HepG2 (cell line): Measurements from ENCODE around the gene CD6.

Source experiments
- ADNP ChIP-seq: sonication (generic); formaldehyde crosslinking; IDR thresholded peaks from 2 replicates; pipeline ENCODE4 v1.4.0; 2020; ENCODE audit warnings: missing genetic modification reagents
- ATF4 ChIP-seq, 2 experiments: fragments of 450-650 bp in 1 of 2; sonication (generic) in 1 of 2; formaldehyde crosslinking; IDR thresholded peaks; 2 replicates each; pipeline versions ENCODE4 v1.5.0 to v1.8.0; 2020 to 2022; ENCODE audit warnings: mild to moderate bottlenecking in 1 of 2, missing genetic modification reagents in 1 of 2
- CTCF ChIP-seq: sonication (generic); formaldehyde crosslinking; IDR thresholded peaks from 2 replicates; pipeline ENCODE4 v1.5.0; 2020; ENCODE audit warnings: mild to moderate bottlenecking, missing genetic modification reagents, moderate library complexity
- NCOA2 ChIP-seq: sonication (generic); formaldehyde crosslinking; IDR thresholded peaks from 2 replicates; pipeline ENCODE4 v1.8.0; 2022; ENCODE audit warnings: inconsistent platforms
- NR3C1 ChIP-seq: sonication (generic); formaldehyde crosslinking; IDR thresholded peaks from 2 replicates; pipeline ENCODE4 v1.4.0; 2020; ENCODE audit warnings: missing genetic modification reagents
- PREB ChIP-seq: sonication (generic); formaldehyde crosslinking; IDR thresholded peaks from 2 replicates; pipeline ENCODE4 v1.4.0; 2020; ENCODE audit warnings: missing genetic modification reagents
- RAD21 ChIP-seq: fragments of 450-650 bp; formaldehyde crosslinking; IDR thresholded peaks from 2 replicates; pipeline ENCODE4 v1.5.0; 2020; ENCODE audit warnings: mild to moderate bottlenecking
- SOX6 ChIP-seq, 2 experiments: fragments of 450-650 bp in 1 of 2; sonication (generic) in 1 of 2; formaldehyde crosslinking in 1 of 2; IDR thresholded peaks; 2 replicates each; pipeline versions ENCODE4 v1.4.0 to v1.6.1; 2017 to 2020; ENCODE audit warnings: antibody characterized with exemption in 1 of 2, mild to moderate bottlenecking in 1 of 2, missing genetic modification reagents in 1 of 2
- TBX3 ChIP-seq: fragments of 450-650 bp; IDR thresholded peaks from 2 replicates; pipeline ENCODE4 v1.6.1; 2017; ENCODE audit warnings: antibody characterized with exemption, mild to moderate bottlenecking, inconsistent platforms, borderline replicate concordance
- TEAD2 ChIP-seq: sonication (generic); formaldehyde crosslinking; IDR thresholded peaks from 2 replicates; pipeline ENCODE4 v1.9.0; 2021; ENCODE audit warnings: missing genetic modification reagents
- ZBTB1 ChIP-seq: sonication (generic); formaldehyde crosslinking; IDR thresholded peaks from 2 replicates; pipeline ENCODE4 v1.4.0; 2020; ENCODE audit warnings: missing genetic modification reagents, borderline replicate concordance
- ZNF460 ChIP-seq: sonication (generic); formaldehyde crosslinking; IDR thresholded peaks from 2 replicates; pipeline ENCODE4 v1.5.1; 2020; ENCODE audit warnings: missing genetic modification reagents, mild to moderate bottlenecking, borderline replicate concordance
- ZNF597 ChIP-seq: sonication (generic); formaldehyde crosslinking; IDR thresholded peaks from 2 replicates; pipeline ENCODE4 v1.5.0; 2020; ENCODE audit warnings: missing genetic modification reagents

- no peak for TF ChIP-seq TBX3
- TF ChIP-seq ADNP (CRISPR knock-in tag), result no peak
- TF ChIP-seq ZNF460 (CRISPR knock-in tag), result no peak
- TF ChIP-seq ZBTB1 (CRISPR knock-in tag), result no peak
- TF ChIP-seq SOX6 (IDR thresholded peaks at IDR 0.05), result no peak
- TF ChIP-seq SOX6 (CRISPR knock-in tag; IDR thresholded peaks at IDR 0.05), result no peak
- TF ChIP-seq NR3C1, result no peak
- no peak for TF ChIP-seq ATF4 (CRISPR knock-in tag; IDR thresholded peaks at IDR 0.05)
- no peak for TF ChIP-seq RAD21 (CRISPR knock-in tag)
- TF ChIP-seq CTCF (CRISPR knock-in tag), result no peak
- TF ChIP-seq PREB (CRISPR knock-in tag), result no peak
- no peak for TF ChIP-seq TEAD2 (CRISPR knock-in tag)
- TF ChIP-seq NCOA2 (CRISPR knock-in tag), result no peak
- TF ChIP-seq ZNF597 (CRISPR knock-in tag), result no peak
These were observed 36.0 kb downstream of the CD6 start for GRCh38 chr11:61007383-61007955.
